Measurements from ENCODE around the gene STPG3. TPM values are rescaled to one million over a fixed set of nuclear protein-coding genes. Genes with fewer than 3 reads are reported as not detected.
"Not testable (repeated sequence)": the region's sequence is repeated elsewhere in the genome, so short reads cannot be mapped to it uniquely, and the experiment has no call there.

The STPG3 gene
- total RNA-seq, 2 donors from 2014 or later: 0.63 TPM; not detected in 1

- H3K4me3 Mint-ChIP-seq: no peak overlapping the region
- H3K27me3 Mint-ChIP-seq (ENCODE audit: low read depth): no peaks in the 10 kb centered on the region
- H3K4me1 Mint-ChIP-seq (ENCODE audit: low read depth): peaks cover 14% of the 10 kb centered on the region
- no peak overlapping the region for H3K27ac Mint-ChIP-seq
- DNase-seq (no peak), ATAC-seq (replicated peaks in 1 of 2) (no peak)
- H3K36me3 Mint-ChIP-seq (ENCODE audit: insufficient read depth in 2 of 2): peaks cover 0 to 3% of the 10 kb centered on the region in 2 donors
- H3K9me3 Mint-ChIP-seq: no peaks in the 10 kb centered on the region
These were observed 593 bp downstream of the STPG3 start for GRCh38 chr9:137251490-137252268.

GRCh38 chr9:137252555-137253506 is 1.7 kb downstream of the STPG3 start:
- no peak for DNase-seq
- H3K4me3 Mint-ChIP-seq: no peak overlapping the region
- no peaks in the 10 kb centered on the region for H3K27me3 Mint-ChIP-seq (ENCODE audit: low read depth)
- no peak overlapping the region for H3K27ac Mint-ChIP-seq
- peaks cover 14% of the 10 kb centered on the region for H3K4me1 Mint-ChIP-seq (ENCODE audit: low read depth)
- H3K9me3 Mint-ChIP-seq: no peaks in the 10 kb centered on the region
- H3K36me3 Mint-ChIP-seq (ENCODE audit: insufficient read depth in 2 of 2): peaks cover 0 to 3% of the 10 kb centered on the region in 2 donors
- no peak for ATAC-seq (replicated peaks in 1 of 2)

GRCh38 chr9:137253717-137254623 is 2.9 kb downstream of the STPG3 start:
- ATAC-seq (replicated peaks in 1 of 2): no peak
- Mint-ChIP-seq H3K36me3 (ENCODE audit: insufficient read depth in 2 of 2) (peaks cover 0 to 3% of the 10 kb centered on the region in 2 donors), H3K27me3 (ENCODE audit: low read depth) (no peaks in the 10 kb centered on the region), H3K4me3 (peak overlapping the region; percentile 89 to 93), H3K27ac (no peak overlapping the region), H3K4me1 (ENCODE audit: low read depth) (peaks cover 14% of the 10 kb centered on the region), H3K9me3 (no peaks in the 10 kb centered on the region)
- DNase-seq: no peak

GRCh38 chr9:137254624-137255447 is 3.8 kb downstream of the STPG3 start, which contains the start of gene NELFB:
Gene NELFB (plus strand): TSS chr9:137255327.
- ATAC-seq (replicated peaks in 1 of 2) (peak; percentile 91 to 93), DNase-seq (peak; percentile 96 to 99)
- no peaks in the 10 kb centered on the region for H3K27me3 Mint-ChIP-seq (ENCODE audit: low read depth)
- peaks cover 0 to 3% of the 10 kb centered on the region in 2 donors for H3K36me3 Mint-ChIP-seq (ENCODE audit: insufficient read depth in 2 of 2)
- peak within 1 kb of the TSS; percentile 42 for H3K27ac Mint-ChIP-seq
- H3K4me3 Mint-ChIP-seq: peak within 1 kb of the TSS; percentile 89 to 93
- H3K9me3 Mint-ChIP-seq: no peaks in the 10 kb centered on the region
- peaks cover 14% of the 10 kb centered on the region for H3K4me1 Mint-ChIP-seq (ENCODE audit: low read depth)

GRCh38 chr9:137255448-137256114 is 4.5 kb downstream of the STPG3 start:
- DNase-seq: no peak
- H3K27me3 Mint-ChIP-seq (ENCODE audit: low read depth): no peaks in the 10 kb centered on the region
- peaks cover 14% of the 10 kb centered on the region for H3K4me1 Mint-ChIP-seq (ENCODE audit: low read depth)
- peak overlapping the region; percentile 42 for H3K27ac Mint-ChIP-seq
- H3K36me3 Mint-ChIP-seq (ENCODE audit: insufficient read depth in 2 of 2): peaks cover 0 to 3% of the 10 kb centered on the region in 2 donors
- H3K4me3 Mint-ChIP-seq: peak overlapping the region; percentile 83 to 87
- no peaks in the 10 kb centered on the region for H3K9me3 Mint-ChIP-seq
- peak in 1 of 2 donors; percentile 53 for ATAC-seq (replicated peaks in 1 of 2)

- no peak for ATAC-seq (replicated peaks in 1 of 2)
- Mint-ChIP-seq H3K9me3 (no peaks in the 10 kb centered on the region), H3K27me3 (ENCODE audit: low read depth) (no peaks in the 10 kb centered on the region), H3K4me3 (peak overlapping the region; percentile 83 to 87), H3K4me1 (ENCODE audit: low read depth) (peaks cover 14% of the 10 kb centered on the region), H3K27ac (no peak overlapping the region), H3K36me3 (ENCODE audit: insufficient read depth in 2 of 2) (peaks cover 0 to 3% of the 10 kb centered on the region in 2 donors)
- DNase-seq: no peak
These were observed 5.3 kb downstream of the STPG3 start for GRCh38 chr9:137256362-137256761.

- peak overlapping the region; percentile 83 to 87 for H3K4me3 Mint-ChIP-seq
- peaks cover 14% of the 10 kb centered on the region for H3K4me1 Mint-ChIP-seq (ENCODE audit: low read depth)
- ATAC-seq (replicated peaks in 1 of 2): no peak
- peaks cover 0 to 7% of the 10 kb centered on the region in 2 donors for H3K36me3 Mint-ChIP-seq (ENCODE audit: insufficient read depth in 2 of 2)
- no peaks in the 10 kb centered on the region for H3K9me3 Mint-ChIP-seq
- no peak for DNase-seq
- H3K27me3 Mint-ChIP-seq (ENCODE audit: low read depth): no peaks in the 10 kb centered on the region
- H3K27ac Mint-ChIP-seq: no peak overlapping the region
These were observed 5.8 kb downstream of the STPG3 start for GRCh38 chr9:137256856-137257255.

GRCh38 chr9:137262173-137262908 is 11.3 kb downstream of the STPG3 start:
- not testable (repeated sequence) for H3K9me3 Mint-ChIP-seq; H3K4me1 Mint-ChIP-seq (ENCODE audit: low read depth); H3K27me3 Mint-ChIP-seq (ENCODE audit: low read depth); DNase-seq; H3K27ac Mint-ChIP-seq; H3K36me3 Mint-ChIP-seq (ENCODE audit: insufficient read depth in 2 of 2); ATAC-seq (replicated peaks in 1 of 2); H3K4me3 Mint-ChIP-seq

- DNase-seq (no peak), ATAC-seq (replicated peaks in 1 of 2) (no peak)
- Mint-ChIP-seq H3K36me3 (ENCODE audit: insufficient read depth in 2 of 2) (peaks cover 0 to 5% of the 10 kb centered on the region in 2 donors), H3K4me3 (no peak overlapping the region), H3K27me3 (ENCODE audit: low read depth) (no peaks in the 10 kb centered on the region), H3K27ac (no peak overlapping the region), H3K9me3 (no peaks in the 10 kb centered on the region), H3K4me1 (ENCODE audit: low read depth) (no peaks in the 10 kb centered on the region)
These were observed 11.8 kb downstream of the STPG3 start for GRCh38 chr9:137262909-137263285.

- ATAC-seq (replicated peaks in 1 of 2) (no peak), DNase-seq (no peak)
- Mint-ChIP-seq H3K4me3 (no peak overlapping the region), H3K4me1 (ENCODE audit: low read depth) (no peaks in the 10 kb centered on the region), H3K27ac (no peak overlapping the region), H3K27me3 (ENCODE audit: low read depth) (no peaks in the 10 kb centered on the region), H3K36me3 (ENCODE audit: insufficient read depth in 2 of 2) (peaks cover 0 to 5% of the 10 kb centered on the region in 2 donors), H3K9me3 (no peaks in the 10 kb centered on the region)
These were observed 12.4 kb downstream of the STPG3 start for GRCh38 chr9:137263506-137263905.

GRCh38 chr9:137264067-137264466 is 13.0 kb downstream of the STPG3 start:
- peaks cover 2 to 5% of the 10 kb centered on the region in 2 donors for H3K36me3 Mint-ChIP-seq (ENCODE audit: insufficient read depth in 2 of 2)
- H3K27me3 Mint-ChIP-seq (ENCODE audit: low read depth): no peaks in the 10 kb centered on the region
- no peaks in the 10 kb centered on the region for H3K9me3 Mint-ChIP-seq
- DNase-seq: no peak
- no peak overlapping the region for H3K4me3 Mint-ChIP-seq
- H3K27ac Mint-ChIP-seq: no peak overlapping the region
- no peaks in the 10 kb centered on the region for H3K4me1 Mint-ChIP-seq (ENCODE audit: low read depth)
- ATAC-seq (replicated peaks in 1 of 2): no peak
